HEK293T (cell line): ENCODE measurements around the gene PRC1.

Experiments
- CTCF ChIA-PET: fragments of 350-600 bp; formaldehyde crosslinking; extraction: SDS; loops from one replicate; lab custom pipeline; 2021; ENCODE audit warnings: antibody characterized with exemption, inconsistent platforms; lab: Yijun Ruan, JAX
- POLR2A ChIA-PET: fragments of 350-600 bp; formaldehyde crosslinking; extraction: SDS; loops from one replicate; lab custom pipeline; 2020; ENCODE audit warnings: antibody characterized with exemption, inconsistent platforms; lab: Yijun Ruan, JAX
- DNase-seq: peaks from one replicate; pipeline ENCODE4 v3.0.0; 2012; ENCODE audit warnings: mixed read lengths; ENCODE audit errors: extremely low spot score
- ARNT ChIP-seq: fragments of 450-650 bp; IDR thresholded peaks from 2 replicates; pipeline ENCODE4 v1.6.1; 2017; ENCODE audit warnings: mild to moderate bottlenecking
- BHLHE40 ChIP-seq: fragments of 450-650 bp; IDR thresholded peaks from 2 replicates; pipeline ENCODE4 v1.6.1; 2016; ENCODE audit warnings: mild to moderate bottlenecking, moderate library complexity, borderline replicate concordance
- CTBP1 ChIP-seq: fragments of 450-650 bp; IDR thresholded peaks from 2 replicates; pipeline ENCODE4 v1.6.1; 2016; ENCODE audit warnings: borderline replicate concordance
- ELF4 ChIP-seq: fragments of 450-650 bp; IDR thresholded peaks from 2 replicates; pipeline ENCODE4 v1.6.1; 2017; ENCODE audit warnings: antibody characterized with exemption
- FOXA1 ChIP-seq: fragments of 450-650 bp; IDR thresholded peaks from 2 replicates; pipeline ENCODE4 v1.6.1; 2016; ENCODE audit warnings: mild to moderate bottlenecking
- FOXK2 ChIP-seq: fragments of 450-650 bp; IDR thresholded peaks from 2 replicates; pipeline ENCODE4 v1.6.1; 2016; ENCODE audit warnings: mild to moderate bottlenecking
- FOXM1 ChIP-seq: fragments of 450-650 bp; IDR thresholded peaks from 2 replicates; pipeline ENCODE4 v1.6.1; 2017; ENCODE audit warnings: mild to moderate bottlenecking, borderline replicate concordance
- HDGF ChIP-seq: fragments of 450-650 bp; IDR thresholded peaks from 2 replicates; pipeline ENCODE4 v1.6.1; 2017; ENCODE audit warnings: antibody characterized with exemption, borderline replicate concordance
- L3MBTL2 ChIP-seq: fragments of 450-650 bp; conservative IDR thresholded peaks from 2 replicates; pipeline ENCODE4 v1.6.1; 2016; ENCODE audit warnings: mild to moderate bottlenecking
- LEF1 ChIP-seq: fragments of 450-650 bp; IDR thresholded peaks from 2 replicates; pipeline ENCODE4 v1.6.1; 2017; ENCODE audit warnings: mild to moderate bottlenecking, borderline replicate concordance
- NFRKB ChIP-seq: fragments of 450-650 bp; IDR thresholded peaks from 2 replicates; pipeline ENCODE4 v1.6.1; 2016; ENCODE audit warnings: mild to moderate bottlenecking, moderate library complexity
- PKNOX1 ChIP-seq: fragments of 450-650 bp; IDR thresholded peaks from 2 replicates; pipeline ENCODE4 v1.6.1; 2016
- SP1 ChIP-seq: fragments of 450-650 bp; IDR thresholded peaks from 2 replicates; pipeline ENCODE4 v1.6.1; 2017
- SUZ12 ChIP-seq: fragments of 450-650 bp; IDR thresholded peaks from 2 replicates; pipeline ENCODE4 v1.6.1; 2016; ENCODE audit warnings: mild to moderate bottlenecking
- TARDBP ChIP-seq: fragments of 450-650 bp; IDR thresholded peaks from 2 replicates; pipeline ENCODE4 v1.6.1; 2016
- ZNF384 ChIP-seq: fragments of 450-650 bp; IDR thresholded peaks from 2 replicates; pipeline ENCODE4 v1.6.1; 2016

Gene PRC1

GRCh38 chr15:90994417-90995311, at the start of gene PRC1:
Gene PRC1, minus strand, starts transcription at chr15:90994535. Its CDS starts 118 bp downstream, at chr15:90994417.
- ChIA-PET POLR2A (interaction anchor here (0.5 to 1.2 kb wide), 21 partner anchors 8 to 1887 kb away, joined by 3 to 12 read pairs (median 4); partner anchors contain the start of genes HDDC3, UNC45A and VPS33B), CTCF (no interaction called here)
- peak; percentile 40; the same call in 1 of the 2 replicates for TF ChIP-seq L3MBTL2
- peak; percentile 87; the same call in 1 of the 2 replicates for TF ChIP-seq HDGF
- TF ChIP-seq ZNF384, result no peak
- 0 out of 2 replicates have a peak, but pooled peaks have one; percentile 33 for TF ChIP-seq ELF4
- TF ChIP-seq FOXK2, result no peak
- peak; percentile 100 for TF ChIP-seq PKNOX1
- peak; percentile 99 for TF ChIP-seq FOXM1
- no peak for TF ChIP-seq SUZ12
- peak; percentile 100 for DNase-seq

GRCh38 chr15:91043202-91043874, 49.0 kb upstream of the PRC1 start:
- POLR2A ChIA-PET, result no interaction called here
- no peak for DNase-seq
- TF ChIP-seq BHLHE40, result no peak
- TF ChIP-seq ZNF384, result no peak
- no peak for TF ChIP-seq LEF1
- TF ChIP-seq HDGF, result no peak
- TF ChIP-seq ELF4, result no peak
- TF ChIP-seq ARNT, result no peak
- TF ChIP-seq L3MBTL2, result no peak
- TF ChIP-seq SP1, result no peak
- CTCF ChIA-PET, result interaction anchor here (0.5 to 3.7 kb wide), 3 partner anchors 10 to 104 kb away, joined by 3 to 13 read pairs (median 3); no protein-coding TSS in a partner anchor

GRCh38 chr15:91040856-91041255, 46.5 kb upstream of the PRC1 start:
- DNase-seq, result no peak
- TF ChIP-seq TARDBP, result no peak
- CTCF ChIA-PET, result interaction anchor here (1.7 to 3.7 kb wide), 2 partner anchors 8 to 9 kb away, joined by 10 to 13 read pairs; no protein-coding TSS in a partner anchor
- POLR2A ChIA-PET, result interaction anchor here (1.3 kb wide), 1 partner anchor 46 kb away, joined by 4 read pairs; the partner anchor contains the start of gene PRC1

- POLR2A ChIA-PET, result interaction anchor here (1.3 kb wide), 1 partner anchor 45 kb away, joined by 4 read pairs; the partner anchor contains the start of gene PRC1
These were observed 45.7 kb upstream of the PRC1 start for GRCh38 chr15:91039996-91040395.

GRCh38 chr15:91032919-91033803, 38.8 kb upstream of the PRC1 start:
- TF ChIP-seq HDGF (0 out of 2 replicates have a peak, but pooled peaks have one; percentile 47), SP1 (no peak), NFRKB (no peak), L3MBTL2 (peak; percentile 36; the same call in 1 of the 2 replicates), FOXA1 (no peak), SUZ12 (no peak), TARDBP (no peak), ZNF384 (no peak)
- DNase-seq, result peak; percentile 48
- ChIA-PET CTCF (interaction anchor here (0.9 to 2.2 kb wide), 17 partner anchors 8 to 391 kb away, joined by 3 to 16 read pairs (median 4); partner anchors contain the start of genes HDDC3, RCCD1 and VPS33B), POLR2A (interaction anchor here (1.0 to 2.0 kb wide), 4 partner anchors 10 to 102 kb away, joined by 3 to 10 read pairs (median 3); partner anchors contain the start of genes PRC1, RCCD1 and VPS33B)

More at GRCh38 chr15:91039996-91040395, 45.7 kb upstream of the PRC1 start:
- TF ChIP-seq BHLHE40 (no peak), ELF4 (no peak), CTBP1 (no peak), NFRKB (no peak), LEF1 (no peak), FOXA1 (no peak), HDGF (no peak), SP1 (no peak), L3MBTL2 (no peak), ZNF384 (no peak), FOXM1 (no peak), SUZ12 (no peak)
- CTCF ChIA-PET, result interaction anchor here (0.6 to 1.7 kb wide), 2 partner anchors 10 to 14 kb away, joined by 5 to 10 read pairs; no protein-coding TSS in a partner anchor
- no peak for DNase-seq

- CTCF ChIA-PET, result interaction anchor here (2.2 kb wide), 1 partner anchor 75 kb away, joined by 11 read pairs; no protein-coding TSS in a partner anchor
- POLR2A ChIA-PET, result no interaction called here
- TF ChIP-seq L3MBTL2 (no peak), ARNT (no peak), CTBP1 (no peak), ELF4 (no peak), BHLHE40 (no peak), TARDBP (no peak), HDGF (no peak), FOXM1 (no peak), ZNF384 (no peak), SP1 (no peak)
- no peak for DNase-seq
These were observed 37.5 kb upstream of the PRC1 start for GRCh38 chr15:91031796-91032195.
